Neuronal stem cell (in vitro differentiated cells): Measurements from ENCODE around the gene ITSN1. TPM values are rescaled to one million over a fixed set of nuclear protein-coding genes. Genes with fewer than 3 reads are reported as not detected.

ENCODE experiments used
- DNase-seq: peaks from one replicate; pipeline ENCODE4 v3.0.0-alpha.2; 2013; ENCODE audit warnings: low spot score
- H2AFZ ChIP-seq: one replicate; pipeline ENCODE4 v1.6.1; 2013; ENCODE audit warnings: mild to moderate bottlenecking, low read length, inconsistent platforms
- H2AK5ac ChIP-seq: 2 replicates; pipeline ENCODE4 v1.6.1; 2013; ENCODE audit warnings: low read depth, mild to moderate bottlenecking, inconsistent platforms, low read length, moderate library complexity, mixed read lengths
- H2BK120ac ChIP-seq: 2 replicates; pipeline ENCODE4 v1.6.1; 2013; ENCODE audit warnings: low read depth, mild to moderate bottlenecking, inconsistent platforms, low read length, moderate library complexity, mixed read lengths
- H2BK12ac ChIP-seq: one replicate; pipeline ENCODE4 v1.6.1; 2013; ENCODE audit warnings: low read length, inconsistent platforms
- H2BK15ac ChIP-seq: 2 replicates; pipeline ENCODE4 v1.6.1; 2013; ENCODE audit warnings: mild to moderate bottlenecking, low read length, inconsistent platforms, mixed read lengths
- H2BK5ac ChIP-seq: one replicate; pipeline ENCODE4 v1.6.1; 2013; ENCODE audit warnings: inconsistent platforms, mild to moderate bottlenecking, low read length, moderate library complexity
- H3K14ac ChIP-seq: one replicate; pipeline ENCODE4 v1.6.1; 2013; ENCODE audit warnings: low read length, inconsistent platforms
- H3K18ac ChIP-seq: 2 replicates; pipeline ENCODE4 v1.6.1; 2013; ENCODE audit warnings: low read length, inconsistent platforms
- H3K23ac ChIP-seq: 2 replicates; pipeline ENCODE4 v1.6.1; 2013; ENCODE audit warnings: low read depth, mild to moderate bottlenecking, mixed read lengths, low read length, inconsistent platforms; ENCODE audit not compliant: poor library complexity
- H3K27ac ChIP-seq: replicated peaks from 3 replicates; pipeline ENCODE4 v1.5.1; 2013; ENCODE audit warnings: low read length, inconsistent platforms
- H3K27me3 ChIP-seq, 3 experiments: 2 replicates each; pipeline ENCODE4 v1.6.1; 2013; ENCODE audit warnings: low read length in 3 of 3, mild to moderate bottlenecking in 2 of 3, inconsistent platforms in 1 of 3, low read depth in 1 of 3, mixed read lengths in 1 of 3, moderate library complexity in 1 of 3; ENCODE audit not compliant: control insufficient read depth in 3 of 3, insufficient read depth in 3 of 3
- H3K36me3 ChIP-seq, 2 donors: replicated peaks in 1 of 2; 2 replicates each; pipeline ENCODE4 v1.6.1; 2013; ENCODE audit warnings: low read length in 2 of 2; ENCODE audit not compliant: control insufficient read depth in 2 of 2, insufficient read depth in 2 of 2
- H3K4ac ChIP-seq: 2 replicates; pipeline ENCODE4 v1.6.1; 2013; ENCODE audit warnings: inconsistent platforms, mild to moderate bottlenecking, low read length, moderate library complexity
- H3K4me1 ChIP-seq, 2 donors: 1 replicate in 1 of 2; 2 replicates in 1 of 2; pipeline ENCODE4 v1.6.1; 2013; ENCODE audit warnings: low read length in 2 of 2, low read depth in 1 of 2; ENCODE audit not compliant: control insufficient read depth in 2 of 2, insufficient read depth in 1 of 2
- H3K4me2 ChIP-seq: one replicate; pipeline ENCODE4 v1.6.1; 2013; ENCODE audit warnings: mild to moderate bottlenecking, low read length, inconsistent platforms; ENCODE audit not compliant: insufficient read depth, poor library complexity, severe bottlenecking
- H3K4me3 ChIP-seq, 2 donors: 2 replicates each; pipeline ENCODE4 v1.5.1; 2013; ENCODE audit warnings: low read length in 2 of 2, mild to moderate bottlenecking in 2 of 2, inconsistent platforms in 1 of 2, moderate library complexity in 1 of 2
- H3K79me1 ChIP-seq: one replicate; pipeline ENCODE4 v1.6.1; 2013; ENCODE audit warnings: low read depth, mild to moderate bottlenecking, inconsistent platforms, low read length, moderate library complexity
- H3K9ac ChIP-seq: one replicate; pipeline ENCODE4 v1.6.1; 2013; ENCODE audit warnings: mild to moderate bottlenecking, low read depth, low read length, inconsistent platforms; ENCODE audit not compliant: poor library complexity
- H3K9me3 ChIP-seq, 2 donors: replicated peaks in 1 of 2; 2 replicates each; pipeline versions ENCODE3 to v1.6.1; 2013; ENCODE audit warnings: low read length in 2 of 2, mild to moderate bottlenecking in 2 of 2, inconsistent platforms in 1 of 2, low read depth in 1 of 2, mixed read lengths in 1 of 2, moderate library complexity in 1 of 2; ENCODE audit not compliant: control insufficient read depth in 2 of 2, insufficient read depth in 1 of 2
- H4K8ac ChIP-seq: one replicate; pipeline ENCODE4 v1.6.1; 2013; ENCODE audit warnings: low read depth, mild to moderate bottlenecking, inconsistent platforms, low read length, moderate library complexity
- H4K91ac ChIP-seq: one replicate; pipeline ENCODE4 v1.6.1; 2013; ENCODE audit warnings: low read length, low read depth, mild to moderate bottlenecking, inconsistent platforms; ENCODE audit not compliant: poor library complexity
- WGBS, 2 donors: extraction: QIAGEN DNeasy Blood & Tissue Kit; methylation state at CpG; one replicate each; pipeline ENCODE4 v1.1.7; 2013; ENCODE audit warnings: missing lambda C conversion rate in 2 of 2, mixed read lengths in 1 of 2; ENCODE audit not compliant: insufficient read length in 2 of 2, insufficient replicate concordance in 1 of 2; ENCODE audit errors: extremely low coverage in 2 of 2; 5-methylcytosine and 5-hydroxymethylcytosine counted together
- polyA plus RNA-seq, 2 experiments: library from polyadenylated mRNA; stranded (reverse); fragments of 200-250 nt; gene quantifications; one replicate each; pipeline ENCODE4 v1.2.3, GENCODE V29; 2013

The ITSN1 gene
- polyA plus RNA-seq (2013, experiment 1 of 2): 53.1 TPM
- polyA plus RNA-seq (2013, experiment 2 of 2): 52.6 TPM

DNA sequence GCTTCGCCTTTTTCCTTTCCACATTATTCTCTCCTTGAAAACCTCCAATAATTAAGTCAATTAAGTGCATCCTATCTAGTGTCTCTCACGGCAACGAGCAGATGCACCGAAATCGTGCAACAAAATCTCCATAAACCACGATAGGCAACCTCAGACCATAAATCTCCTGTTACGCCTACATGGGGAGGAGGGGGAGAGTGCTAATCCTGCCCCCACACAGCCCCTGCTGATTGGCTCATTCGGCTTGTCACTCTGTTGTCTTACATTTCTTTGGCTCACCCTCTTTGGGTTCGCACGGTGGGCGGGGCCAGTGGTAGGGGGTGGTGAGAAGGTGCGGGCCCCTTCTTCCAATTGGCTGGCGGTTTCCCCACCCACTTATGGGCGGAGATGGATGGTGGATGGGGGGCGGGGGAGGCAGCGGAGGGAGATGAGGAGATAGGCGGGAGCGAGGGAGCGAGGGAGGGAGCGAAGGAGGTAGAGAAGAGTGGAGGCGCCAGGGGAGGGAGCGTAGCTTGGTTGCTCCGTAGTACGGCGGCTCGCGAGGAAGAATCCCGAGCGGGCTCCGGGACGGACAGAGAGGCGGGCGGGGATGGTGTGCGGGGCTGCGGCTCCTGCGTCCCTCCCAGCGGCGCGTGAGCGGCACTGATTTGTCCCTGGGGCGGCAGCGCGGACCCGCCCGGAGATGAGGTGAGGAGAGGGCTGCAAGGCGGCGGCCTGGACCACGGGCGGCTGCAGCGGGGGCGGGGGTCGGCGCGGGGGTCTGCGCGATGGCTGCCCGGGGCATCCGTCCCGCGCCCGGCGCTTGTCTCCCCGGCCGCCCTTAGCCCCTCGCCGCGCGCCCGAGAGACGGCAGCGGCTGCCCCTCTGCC is at the start of gene ITSN1:
Gene ITSN1 (plus strand): TSS at position 475 of the 869 bp plus-strand sequence. CDS start 76,328 bp downstream, outside the sequence.
- Histone ChIP-seq H3K4me3 (peak within 1 kb of the TSS; percentile 75 to 96), H2BK12ac (peak within 1 kb of the TSS; percentile 19), H2AK5ac (peak within 1 kb of the TSS; percentile 26), H3K9me3 (peaks cover 0 to 2% of the 10 kb centered on the region in 2 donors), H3K4me1 (no peaks in the 10 kb centered on the region), H4K91ac (peak within 1 kb of the TSS; percentile 70), H3K36me3 (peaks cover 0 to 22% of the 10 kb centered on the region in 2 donors), H3K27ac (peak within 1 kb of the TSS; percentile 91), H3K18ac (peak within 1 kb of the TSS; percentile 99), H4K8ac (no peak within 1 kb of the TSS), H3K4me2 (peak within 1 kb of the TSS; percentile 67), H3K79me1 (no peaks in the 10 kb centered on the region), H2BK15ac (peak within 1 kb of the TSS; percentile 66), H3K14ac (peak within 1 kb of the TSS; percentile 51), H3K23ac (peak within 1 kb of the TSS; percentile 99), H2BK120ac (peak within 1 kb of the TSS; percentile 41), H3K4ac (no peak within 1 kb of the TSS), H2BK5ac (peak within 1 kb of the TSS; percentile 89), H3K9ac (peak within 1 kb of the TSS; percentile 93), H2AFZ (peak within 1 kb of the TSS; percentile 89), H3K27me3 (no peaks in the 10 kb centered on the region)
- peak; percentile 100 for DNase-seq
- no CpG with 5 or more reads among the region's 71 CpGs for WGBS, 2 donors

DNA sequence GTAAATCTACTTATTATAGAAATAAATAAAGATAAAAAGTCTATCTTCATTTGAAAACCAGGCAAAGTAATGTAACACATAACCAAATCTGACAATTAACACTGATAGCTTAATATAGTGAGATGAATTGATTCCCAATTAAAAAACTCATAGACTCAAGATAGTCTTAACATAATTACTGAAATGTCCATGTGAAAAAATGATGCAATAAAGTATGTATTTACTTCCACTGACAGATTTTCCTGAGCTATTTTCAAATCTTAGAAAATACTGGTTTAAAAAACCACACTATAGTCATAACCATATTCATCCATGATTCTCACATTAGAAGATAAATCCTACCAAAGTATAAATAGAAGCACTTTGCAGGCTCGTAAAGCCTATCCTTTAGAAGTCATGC is 44.2 kb upstream of the ITSN1 start:
- Histone ChIP-seq H2BK15ac (no peak overlapping the region), H3K27me3 (no peaks in the 10 kb centered on the region), H3K27ac (no peak overlapping the region), H2AFZ (no peak overlapping the region), H3K79me1 (no peaks in the 10 kb centered on the region), H3K4me3 (no peak overlapping the region), H3K9me3 (no peaks in the 10 kb centered on the region), H3K4ac (no peak overlapping the region), H3K18ac (no peak overlapping the region), H3K4me1 (no peaks in the 10 kb centered on the region), H4K8ac (no peak overlapping the region), H4K91ac (no peak overlapping the region), H2AK5ac (no peak overlapping the region), H3K23ac (no peak overlapping the region), H2BK120ac (no peak overlapping the region), H3K14ac (no peak overlapping the region), H3K4me2 (no peak overlapping the region), H3K36me3 (peaks cover 20 to 86% of the 10 kb centered on the region in 2 donors), H3K9ac (no peak overlapping the region), H2BK5ac (no peak overlapping the region), H2BK12ac (no peak overlapping the region)
- no CpG with 5 or more reads among the region's 1 CpG for WGBS, 2 donors
- no peak for DNase-seq

DNA sequence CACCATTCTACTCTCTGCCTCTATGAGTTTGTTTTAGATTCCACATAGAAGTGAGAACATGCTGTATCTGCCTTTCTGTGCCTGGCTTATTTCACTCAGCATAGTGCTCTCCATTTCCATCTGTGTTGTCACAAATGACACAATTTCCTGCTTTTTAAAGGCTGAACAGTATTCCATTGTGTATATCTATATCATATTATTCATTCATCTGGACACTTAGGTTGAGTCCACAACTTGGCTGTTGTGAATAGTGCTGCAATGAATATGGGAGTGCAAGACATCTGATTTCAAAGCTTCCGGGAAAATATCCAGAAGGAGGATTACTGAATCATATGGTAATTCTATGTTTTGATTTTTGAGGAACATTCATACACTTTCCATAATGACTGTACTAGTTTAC is 33.7 kb upstream of the ITSN1 start:
- H3K79me1 ChIP-seq: no peaks in the 10 kb centered on the region
- no peaks in the 10 kb centered on the region for H3K4me1 ChIP-seq
- no peak overlapping the region for H3K4me3 ChIP-seq
- H4K8ac ChIP-seq: no peak overlapping the region
- H2BK120ac ChIP-seq: no peak overlapping the region
- H2AFZ ChIP-seq: no peak overlapping the region
- H3K9ac ChIP-seq: no peak overlapping the region
- no peak overlapping the region for H2AK5ac ChIP-seq
- H3K9me3 ChIP-seq: no peaks in the 10 kb centered on the region
- H3K27me3 ChIP-seq: no peaks in the 10 kb centered on the region
- no peak overlapping the region for H3K4me2 ChIP-seq
- DNase-seq: no peak
- WGBS, 2 donors: no CpG with 5 or more reads among the region's 1 CpG
- no peak overlapping the region for H2BK5ac ChIP-seq
- no peak overlapping the region for H3K18ac ChIP-seq
- no peak overlapping the region for H2BK12ac ChIP-seq
- no peak overlapping the region for H3K4ac ChIP-seq
- H3K27ac ChIP-seq: no peak overlapping the region
- peaks cover 3 to 75% of the 10 kb centered on the region in 2 donors for H3K36me3 ChIP-seq
- H3K14ac ChIP-seq: no peak overlapping the region
- H2BK15ac ChIP-seq: no peak overlapping the region
- no peak overlapping the region for H3K23ac ChIP-seq
- no peak overlapping the region for H4K91ac ChIP-seq

DNA sequence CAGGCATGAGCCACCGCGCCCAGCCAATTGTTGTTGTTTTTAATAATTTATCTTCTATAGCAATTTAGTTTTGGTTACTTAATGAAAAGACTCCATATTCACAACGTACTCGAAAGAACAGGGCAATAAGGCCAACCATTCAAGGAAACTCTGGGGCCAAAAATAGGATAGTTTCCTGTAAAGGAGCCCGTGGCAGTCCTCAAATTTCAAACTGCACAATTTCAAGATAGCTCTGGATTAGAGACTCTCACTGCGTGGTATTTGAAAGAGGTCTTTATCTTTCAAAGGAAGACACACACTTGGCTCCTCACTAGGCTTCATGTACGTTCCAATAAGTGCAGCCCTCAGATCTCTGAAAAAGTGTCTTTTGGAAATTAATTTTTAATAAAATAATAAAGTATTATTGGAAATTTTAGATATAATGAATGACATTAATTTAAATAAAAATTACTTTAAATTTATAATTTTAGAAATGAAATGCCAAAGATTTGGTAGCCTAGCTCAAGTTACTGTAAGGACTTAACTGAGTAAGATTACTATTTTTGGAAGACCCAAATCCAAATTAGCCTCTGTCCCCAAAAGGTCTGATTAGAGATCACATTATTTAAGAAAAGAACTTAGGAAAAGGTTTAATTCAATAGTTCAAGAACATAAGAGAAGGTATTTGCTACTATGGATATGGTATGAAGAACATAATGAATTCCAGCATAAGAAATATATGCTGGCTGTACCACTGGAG is 31.1 kb upstream of the ITSN1 start:
- Histone ChIP-seq H3K27ac (no peak overlapping the region), H2AFZ (no peak overlapping the region), H2BK15ac (no peak overlapping the region), H3K23ac (no peak overlapping the region), H3K18ac (no peak overlapping the region), H2AK5ac (no peak overlapping the region), H3K27me3 (no peaks in the 10 kb centered on the region), H2BK120ac (no peak overlapping the region), H2BK5ac (no peak overlapping the region), H4K91ac (no peak overlapping the region), H3K9me3 (no peaks in the 10 kb centered on the region), H3K4me2 (no peak overlapping the region), H3K9ac (no peak overlapping the region), H3K36me3 (peaks cover 4 to 76% of the 10 kb centered on the region in 2 donors), H3K79me1 (no peaks in the 10 kb centered on the region), H2BK12ac (no peak overlapping the region), H3K4me3 (no peak overlapping the region), H3K4ac (no peak overlapping the region), H3K4me1 (no peaks in the 10 kb centered on the region), H4K8ac (no peak overlapping the region), H3K14ac (no peak overlapping the region)
- no peak for DNase-seq
- WGBS, 2 donors: no CpG with 5 or more reads among the region's 7 CpGs
